Trophoblast cell (in vitro differentiated cells and primary cell): ENCODE results near the gene NPTX1.

Experiments used
- DNase-seq, 2 donors: peaks; one replicate each; pipeline ENCODE4 v3.0.0-alpha.2; 2016
- H2AFZ ChIP-seq: 2 replicates; pipeline ENCODE4 v1.6.1; 2013; ENCODE audit warnings: low read length, moderate library complexity, mild to moderate bottlenecking; ENCODE audit not compliant: insufficient read depth, poor library complexity
- H2AK5ac ChIP-seq: 2 replicates; pipeline ENCODE4 v1.6.1; 2013; ENCODE audit warnings: mild to moderate bottlenecking, low read length
- H2BK120ac ChIP-seq: 2 replicates; pipeline ENCODE4 v1.6.1; 2013; ENCODE audit warnings: low read length, mild to moderate bottlenecking, moderate library complexity; ENCODE audit not compliant: insufficient read depth, poor library complexity
- H2BK12ac ChIP-seq: 2 replicates; pipeline ENCODE4 v1.6.1; 2013; ENCODE audit warnings: mild to moderate bottlenecking, low read length, moderate library complexity
- H2BK5ac ChIP-seq: 2 replicates; pipeline ENCODE4 v1.6.1; 2013; ENCODE audit warnings: low read length, low read depth, moderate library complexity, mild to moderate bottlenecking; ENCODE audit not compliant: poor library complexity
- H3K14ac ChIP-seq: 2 replicates; pipeline ENCODE4 v1.6.1; 2013; ENCODE audit warnings: mild to moderate bottlenecking, low read length
- H3K18ac ChIP-seq: 2 replicates; pipeline ENCODE4 v1.6.1; 2013; ENCODE audit warnings: mild to moderate bottlenecking, low read length
- H3K23ac ChIP-seq: 2 replicates; pipeline ENCODE4 v1.6.1; 2013; ENCODE audit warnings: low read length
- H3K27ac ChIP-seq: 2 replicates; pipeline ENCODE4 v1.5.1; 2013; ENCODE audit warnings: low read depth, mild to moderate bottlenecking, inconsistent platforms, low read length, moderate library complexity
- H3K27me3 ChIP-seq: 2 replicates; pipeline ENCODE4 v1.6.1; 2013; ENCODE audit warnings: inconsistent platforms, mild to moderate bottlenecking, low read length, moderate library complexity; ENCODE audit not compliant: insufficient read depth
- H3K36me3 ChIP-seq, 2 experiments: 1 replicate in 1 of 2; 2 replicates in 1 of 2; pipeline ENCODE4 v1.6.1; 2013; ENCODE audit warnings: low read length in 2 of 2, mild to moderate bottlenecking in 2 of 2, moderate library complexity in 1 of 2; ENCODE audit not compliant: insufficient read depth in 2 of 2, control insufficient read depth in 1 of 2
- H3K4ac ChIP-seq: 2 replicates; pipeline ENCODE4 v1.6.1; 2013; ENCODE audit warnings: low read depth, mild to moderate bottlenecking, low read length, moderate library complexity
- H3K4me1 ChIP-seq, 2 experiments: 1 replicate in 1 of 2; 2 replicates in 1 of 2; pipeline ENCODE4 v1.6.1; 2013; ENCODE audit warnings: low read length in 2 of 2, mild to moderate bottlenecking in 2 of 2, moderate library complexity in 1 of 2; ENCODE audit not compliant: insufficient read depth in 2 of 2, control insufficient read depth in 1 of 2
- H3K4me2 ChIP-seq: 2 replicates; pipeline ENCODE4 v1.6.1; 2013; ENCODE audit warnings: inconsistent platforms, mild to moderate bottlenecking, low read length, moderate library complexity
- H3K4me3 ChIP-seq: 2 replicates; pipeline ENCODE4 v1.5.1; 2013; ENCODE audit warnings: mild to moderate bottlenecking, low read depth, low read length, inconsistent platforms
- H3K79me1 ChIP-seq: one replicate; pipeline ENCODE4 v1.6.1; 2013; ENCODE audit warnings: low read length
- H3K79me2 ChIP-seq: 2 replicates; pipeline ENCODE4 v1.6.1; 2013; ENCODE audit warnings: low read length, mild to moderate bottlenecking; ENCODE audit not compliant: control insufficient read depth, insufficient read depth, poor library complexity
- H3K9ac ChIP-seq: 2 replicates; pipeline ENCODE4 v1.6.1; 2013; ENCODE audit warnings: mild to moderate bottlenecking, low read length
- H3K9me3 ChIP-seq: 2 replicates; pipeline ENCODE4 v1.6.1; 2013; ENCODE audit warnings: low read depth, mild to moderate bottlenecking, control low read depth, inconsistent platforms, low read length; ENCODE audit not compliant: insufficient read depth
- H4K12ac ChIP-seq: 2 replicates; pipeline ENCODE4 v1.6.1; 2013; ENCODE audit warnings: low read depth, mild to moderate bottlenecking, low read length, moderate library complexity
- H4K8ac ChIP-seq: 2 replicates; pipeline ENCODE4 v1.6.1; 2013; ENCODE audit warnings: low read depth, mild to moderate bottlenecking, low read length, moderate library complexity
- H4K91ac ChIP-seq: one replicate; pipeline ENCODE4 v1.6.1; 2013; ENCODE audit warnings: low read depth, mild to moderate bottlenecking, low read length, moderate library complexity
- WGBS: extraction: QIAGEN DNeasy Blood & Tissue Kit; methylation state at CpG from one replicate; pipeline ENCODE4 v1.1.7; 2013; ENCODE audit warnings: missing lambda C conversion rate; ENCODE audit not compliant: insufficient read length, insufficient coverage; ENCODE audit errors: extremely low coverage; 5-methylcytosine and 5-hydroxymethylcytosine counted together

The NPTX1 gene

DNA sequence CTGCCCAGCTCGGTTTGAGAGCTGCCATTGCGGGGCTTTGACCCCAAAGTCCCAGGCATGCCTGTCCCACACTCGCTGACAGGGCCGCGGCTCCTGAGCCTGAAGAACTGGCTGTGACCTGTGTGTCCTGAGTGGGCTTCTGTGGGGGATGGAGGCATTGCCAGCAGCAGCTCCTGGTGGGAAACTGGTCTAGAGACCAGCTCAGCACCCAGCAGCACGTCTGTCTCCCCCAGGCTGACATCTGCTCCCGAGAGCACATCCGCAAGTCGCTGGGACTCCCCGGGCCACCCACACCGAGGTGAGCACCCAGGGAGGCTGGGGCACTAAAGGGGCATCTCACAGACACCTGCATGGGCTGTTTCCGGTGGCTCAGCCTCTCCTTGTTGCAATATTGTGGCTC is 48.0 kb downstream of the NPTX1 start:
- Histone ChIP-seq H3K79me2 (no peaks in the 10 kb centered on the region), H3K27ac (no peak overlapping the region), H3K27me3 (no peaks in the 10 kb centered on the region), H2BK120ac (no peak overlapping the region), H3K4ac (no peak overlapping the region), H3K23ac (no peak overlapping the region), H3K36me3 (peaks cover 0 to 4% of the 10 kb centered on the region in 2 experiments), H2AK5ac (no peak overlapping the region), H3K4me1 (peaks cover 2 to 3% of the 10 kb centered on the region in 2 experiments), H3K4me3 (no peak overlapping the region), H3K9me3 (no peaks in the 10 kb centered on the region), H4K12ac (no peak overlapping the region), H2BK5ac (no peak overlapping the region), H3K18ac (no peak overlapping the region), H4K8ac (no peak overlapping the region), H3K14ac (no peak overlapping the region), H3K9ac (no peak overlapping the region), H4K91ac (no peak overlapping the region), H2BK12ac (no peak overlapping the region), H3K4me2 (no peak overlapping the region), H2AFZ (no peak overlapping the region), H3K79me1 (no peaks in the 10 kb centered on the region)
- DNase-seq = no peak
- WGBS = no CpG with 5 or more reads among the region's 12 CpGs

- Histone ChIP-seq H3K27ac (no peak overlapping the region), H3K36me3 (peaks cover 0 to 4% of the 10 kb centered on the region in 2 experiments), H4K8ac (no peak overlapping the region), H3K79me1 (no peaks in the 10 kb centered on the region), H4K91ac (no peak overlapping the region), H3K79me2 (no peaks in the 10 kb centered on the region), H3K9me3 (no peaks in the 10 kb centered on the region), H4K12ac (no peak overlapping the region), H2BK120ac (no peak overlapping the region), H2AK5ac (no peak overlapping the region), H3K9ac (no peak overlapping the region), H3K23ac (no peak overlapping the region), H2AFZ (no peak overlapping the region), H2BK5ac (no peak overlapping the region), H3K4me2 (no peak overlapping the region), H3K14ac (no peak overlapping the region), H3K4ac (no peak overlapping the region), H3K27me3 (no peaks in the 10 kb centered on the region), H2BK12ac (no peak overlapping the region), H3K4me1 (peaks cover 2 to 3% of the 10 kb centered on the region in 2 experiments), H3K18ac (no peak overlapping the region), H3K4me3 (no peak overlapping the region)
- no CpG with 5 or more reads among the region's 27 CpGs for WGBS
- DNase-seq = no peak
These were observed 48.8 kb downstream of the NPTX1 start for GRCh38 chr17:80427366-80428282.

DNA sequence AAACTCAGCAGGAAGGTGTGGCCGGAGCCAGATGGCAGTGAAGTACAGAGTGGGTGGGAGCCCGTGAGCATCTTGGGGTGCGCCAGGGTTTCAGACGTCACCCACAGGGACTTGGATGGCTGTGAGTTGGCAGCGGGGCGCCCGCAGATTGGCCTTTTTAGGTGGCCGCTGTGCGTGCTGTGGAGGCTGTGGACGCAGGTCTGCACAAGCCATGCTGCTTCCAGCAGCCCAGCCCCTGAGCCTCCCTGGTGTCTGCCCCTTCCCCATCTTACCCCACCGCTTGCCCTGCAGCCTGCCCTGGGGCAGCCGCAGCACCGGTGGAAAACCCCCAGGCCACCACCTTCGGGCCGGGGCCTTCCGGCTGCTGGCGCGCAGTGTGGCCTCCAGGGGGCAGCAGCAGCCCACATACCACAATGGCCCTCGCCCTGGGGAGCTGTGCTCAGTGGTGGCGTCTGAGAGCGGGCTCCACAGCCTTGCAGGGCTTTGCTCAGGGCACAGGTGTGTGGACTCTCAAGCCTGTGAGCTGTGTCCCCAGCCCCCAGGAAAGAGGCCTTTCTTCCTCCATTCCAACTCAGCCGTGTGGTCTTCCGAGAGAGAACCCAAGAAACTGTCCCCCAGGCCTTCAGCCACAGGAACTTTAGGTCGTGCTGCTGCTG is 49.6 kb downstream of the NPTX1 start:
- no peak overlapping the region for H3K23ac ChIP-seq
- no peak overlapping the region for H3K4me2 ChIP-seq
- H2AFZ ChIP-seq = no peak overlapping the region
- peak; percentile 72 to 84 for DNase-seq
- no peak overlapping the region for H2BK120ac ChIP-seq
- no peaks in the 10 kb centered on the region for H3K79me2 ChIP-seq
- no peak overlapping the region for H4K91ac ChIP-seq
- no peaks in the 10 kb centered on the region for H3K9me3 ChIP-seq
- H2AK5ac ChIP-seq = no peak overlapping the region
- peaks cover 2 to 3% of the 10 kb centered on the region in 2 experiments for H3K4me1 ChIP-seq
- no peak overlapping the region for H3K18ac ChIP-seq
- no peak overlapping the region for H3K4me3 ChIP-seq
- H2BK5ac ChIP-seq = no peak overlapping the region
- H4K8ac ChIP-seq = no peak overlapping the region
- no peak overlapping the region for H3K27ac ChIP-seq
- H3K27me3 ChIP-seq = no peaks in the 10 kb centered on the region
- no peaks in the 10 kb centered on the region for H3K79me1 ChIP-seq
- no peak overlapping the region for H3K14ac ChIP-seq
- H3K36me3 ChIP-seq = peaks cover 0 to 4% of the 10 kb centered on the region in 2 experiments
- no peak overlapping the region for H3K9ac ChIP-seq
- no peak overlapping the region for H2BK12ac ChIP-seq
- no peak overlapping the region for H4K12ac ChIP-seq
- no CpG with 5 or more reads among the region's 24 CpGs for WGBS
- no peak overlapping the region for H3K4ac ChIP-seq

DNA sequence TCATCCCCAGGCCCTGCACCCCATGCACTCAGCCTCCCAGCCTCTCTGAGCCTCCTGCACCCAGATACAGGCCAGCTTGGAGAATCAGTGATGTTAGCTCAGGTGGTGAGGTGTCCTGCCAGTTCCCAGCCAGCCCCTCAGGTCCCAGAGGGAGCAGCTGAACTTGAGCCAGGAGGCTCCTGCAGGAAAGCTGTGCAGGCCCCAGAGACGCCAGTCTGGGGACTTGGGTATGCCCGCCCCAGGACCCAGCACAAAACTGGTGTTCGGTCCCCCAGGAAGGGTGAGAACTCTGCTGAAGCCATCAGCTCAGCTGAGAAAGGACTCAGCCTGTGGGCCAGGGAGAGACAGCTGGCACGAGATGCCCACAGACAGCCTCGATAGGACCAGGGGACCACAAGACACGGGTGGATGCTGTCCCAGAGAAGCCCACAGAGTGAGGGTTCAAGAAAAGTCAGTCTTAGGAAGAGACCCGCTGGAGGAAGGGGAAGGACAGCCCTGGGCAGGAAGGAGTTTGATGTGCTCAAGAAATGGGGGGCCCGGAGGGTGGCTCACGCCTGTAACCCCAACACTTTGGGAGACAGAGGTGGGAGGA is 50.5 kb downstream of the NPTX1 start:
- no peaks in the 10 kb centered on the region for H3K79me1 ChIP-seq
- H3K27ac ChIP-seq = no peak overlapping the region
- H2BK12ac ChIP-seq = no peak overlapping the region
- no peak overlapping the region for H4K12ac ChIP-seq
- no peak overlapping the region for H2BK5ac ChIP-seq
- DNase-seq = no peak
- H2AK5ac ChIP-seq = no peak overlapping the region
- peaks cover 0 to 4% of the 10 kb centered on the region in 2 experiments for H3K36me3 ChIP-seq
- H3K4me2 ChIP-seq = no peak overlapping the region
- H4K8ac ChIP-seq = no peak overlapping the region
- H2BK120ac ChIP-seq = no peak overlapping the region
- no CpG with 5 or more reads among the region's 9 CpGs for WGBS
- H3K18ac ChIP-seq = no peak overlapping the region
- no peak overlapping the region for H3K23ac ChIP-seq
- H3K4me1 ChIP-seq = peaks cover 2 to 3% of the 10 kb centered on the region in 2 experiments
- no peaks in the 10 kb centered on the region for H3K9me3 ChIP-seq
- H2AFZ ChIP-seq = no peak overlapping the region
- H3K14ac ChIP-seq = no peak overlapping the region
- H3K27me3 ChIP-seq = no peaks in the 10 kb centered on the region
- H3K9ac ChIP-seq = no peak overlapping the region
- H3K4ac ChIP-seq = no peak overlapping the region
- no peak overlapping the region for H3K4me3 ChIP-seq
- no peak overlapping the region for H4K91ac ChIP-seq
- no peaks in the 10 kb centered on the region for H3K79me2 ChIP-seq
